Pancreas (tissue), 10 donors: ENCODE data around the gene CRADD. TPM values are rescaled to one million over a fixed set of nuclear protein-coding genes. Genes with fewer than 3 reads are reported as not detected.
"Not testable (repeated sequence)": the region's sequence is repeated elsewhere in the genome, so short reads cannot be mapped to it uniquely, and the experiment has no call there.

ENCODE experiments used
- ATAC-seq, 4 donors: fragments of 200-7000 bp; cut with Tn5 transposase; one replicate each; pipeline versions ENCODE4 v1.8.0 to v1.9.1; 2020; ENCODE audit warnings: mild to moderate bottlenecking in 4 of 4, moderate library complexity in 4 of 4
- DNase-seq, 6 donors: peaks; one replicate each; pipeline ENCODE4 v3.0.0-alpha.2; 2020
- FAIRE-seq: peaks from 2 replicates; lab custom pipeline; 2012; peaks lifted over from hg19 to GRCh38; lab: Jason Lieb, UNC
- H3K27ac ChIP-seq, 4 donors: fragments of 200-600 bp; sonication (generic); 1 replicate in 3 of 4; 2 replicates in 1 of 4; pipeline versions ENCODE4 v1.5.0 to v1.8.0; 2020
- H3K27me3 ChIP-seq, 4 donors: fragments of 200-600 bp; one replicate each; pipeline ENCODE4 v1.8.0; 2021
- H3K36me3 ChIP-seq, 3 donors: fragments of 200-600 bp; sonication (generic) in 1 of 3; one replicate each; pipeline versions ENCODE4 v1.5.0 to v1.8.0; 2020 to 2021
- H3K4me1 ChIP-seq, 3 donors: fragments of 200-600 bp; one replicate each; pipeline ENCODE4 v1.8.0; 2021
- H3K4me3 ChIP-seq, 4 donors: fragments of 200-600 bp; sonication (generic) in 2 of 4; one replicate each; pipeline versions ENCODE4 v1.5.0 to v1.8.0; 2020 to 2021
- H3K9me3 ChIP-seq, 4 donors: fragments of 200-600 bp; one replicate each; pipeline ENCODE4 v1.8.0; 2021
- CTCF ChIP-seq, 4 donors: fragments of 200-600 bp; sonication (generic) in 3 of 4; IDR thresholded peaks; one replicate each; pipeline versions ENCODE4 v1.5.0 to v1.8.0; 2021; ENCODE audit warnings: antibody characterized with exemption in 4 of 4
- WGBS, 2 donors: extraction: QIAGEN DNeasy Blood & Tissue Kit; methylation state at CpG; one replicate each; pipeline ENCODE4 v1.1.7; 2013; 5-methylcytosine and 5-hydroxymethylcytosine counted together
- intact Hi-C, 3 donors: fragments of 100-400 bp; cut with DNase I; formaldehyde crosslinking; loops; one replicate each; pipeline versions ENCODE4 v1.11.1 to v1.14.2; 2022
- polyA plus RNA-seq, 2 donors: library from polyadenylated mRNA; stranded (reverse); fragments of 200-250 nt; gene quantifications; one replicate each; pipeline ENCODE4 v1.2.3, GENCODE V29; 2013
- total RNA-seq, 6 donors: library from RNA; stranded (reverse); fragmentation: NEBNext Ultra II Directional in 4 of 6; extraction: Animal tissue kit (Norgen Biotek cat#: 25700) in 4 of 6; gene quantifications; one replicate each; pipeline versions ENCODE4 v1.2.1 to v1.2.4, GENCODE V29; 2021 to 2023
- donor health status: healthy with polysubstance abuse.
- donor health status: DM: no; HTN: no; CAD: no; lungs with moderate emphysema.
- donor health status: DM: no; HTN: no; CAD: no.
- donor health status: control.
- donor health status: control.
- donor health status: Bipolar disorder and iron deficiency.
- donor health status: DM: yes; HTN: yes; CAD: no.
- donor health status: DM: no; HTN: no; CAD: no.
- donor health status: DM: no; HTN: no; CAD: no.
- donor health status: DM: yes; HTN: yes; CAD: no.

The CRADD gene
- total and polyA plus RNA-seq, 8 donors, result 5.3 to 12.3 (median 9.2) TPM

DNA sequence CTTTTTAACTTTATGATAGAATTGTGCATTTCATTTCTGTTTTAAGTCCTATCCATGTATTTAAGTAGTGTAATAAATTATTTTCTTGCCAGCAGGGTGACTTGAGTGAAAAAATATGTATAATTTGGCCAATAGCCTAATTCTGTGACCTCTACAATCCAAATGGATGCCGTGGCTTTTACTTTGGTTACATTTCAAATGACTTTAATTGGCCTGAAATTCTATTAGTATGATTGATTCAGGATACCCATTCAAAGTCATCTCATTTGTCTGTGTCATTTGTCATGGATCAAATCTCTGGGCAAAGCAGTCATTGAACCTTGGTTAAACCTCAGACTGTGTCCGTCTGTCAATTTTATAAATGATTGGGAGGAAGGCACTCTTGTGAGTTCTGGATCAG is 29.6 kb downstream of the CRADD start:
- ATAC-seq (no peak), FAIRE-seq (no peak), DNase-seq (no peak)
- TF ChIP-seq CTCF (IDR thresholded peaks at IDR 0.05), result no peak
- Histone ChIP-seq H3K9me3 (no peaks in the 10 kb centered on the region), H3K4me1 (peaks cover 0 to 4% (median 0%) of the 10 kb centered on the region in 3 donors), H3K36me3 (no peaks in the 10 kb centered on the region), H3K27ac (no peak overlapping the region), H3K4me3 (no peak overlapping the region), H3K27me3 (no peaks in the 10 kb centered on the region)
- intact Hi-C loops, result no loop called here
- 58 to 67% methylated on average over 2 of the region's 2 CpGs for WGBS, 2 donors

GRCh38 chr12:93707836-93708235 is 30.7 kb downstream of the CRADD start:
- H3K9me3 ChIP-seq, result no peaks in the 10 kb centered on the region
- FAIRE-seq, result no peak
- no peak for TF ChIP-seq CTCF (IDR thresholded peaks at IDR 0.05)
- no peaks in the 10 kb centered on the region for H3K36me3 ChIP-seq
- DNase-seq, result no peak
- no peak overlapping the region for H3K27ac ChIP-seq
- intact Hi-C loops, result no loop called here
- WGBS, 2 donors, result 61 to 71% methylated on average over 1 of the region's 1 CpG
- no peak overlapping the region for H3K4me3 ChIP-seq
- H3K4me1 ChIP-seq, result peaks cover 0 to 4% (median 0%) of the 10 kb centered on the region in 3 donors
- H3K27me3 ChIP-seq, result no peaks in the 10 kb centered on the region
- ATAC-seq, result no peak

DNA sequence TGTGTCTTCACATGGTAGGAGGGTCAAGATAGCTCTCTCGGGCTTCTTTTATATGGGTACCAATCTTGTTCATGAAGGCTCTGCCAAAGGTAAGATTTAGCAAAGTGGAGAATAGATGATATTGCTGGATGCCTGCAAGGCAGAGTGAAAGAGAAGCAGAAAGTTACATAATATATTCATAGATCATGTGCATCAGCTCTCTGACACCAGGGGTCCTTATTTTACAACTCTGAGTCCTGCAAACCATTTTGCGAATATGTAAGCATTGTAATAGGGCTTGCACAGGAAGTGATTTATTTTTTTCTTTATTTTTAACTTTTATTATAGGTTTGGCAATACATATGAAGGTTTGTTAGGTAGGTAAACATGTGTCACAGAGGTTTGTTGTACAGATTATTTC is 31.8 kb downstream of the CRADD start:
- H3K4me1 ChIP-seq, result no peaks in the 10 kb centered on the region
- WGBS, 2 donors, result 92 to 98% methylated on average over 2 of the region's 2 CpGs
- H3K4me3 ChIP-seq, result no peak overlapping the region
- H3K9me3 ChIP-seq, result no peaks in the 10 kb centered on the region
- DNase-seq (no peak), ATAC-seq (no peak), FAIRE-seq (no peak)
- intact Hi-C loops, result no loop called here
- no peaks in the 10 kb centered on the region for H3K27me3 ChIP-seq
- H3K27ac ChIP-seq, result no peak overlapping the region
- no peak for TF ChIP-seq CTCF (IDR thresholded peaks at IDR 0.05)
- H3K36me3 ChIP-seq, result no peaks in the 10 kb centered on the region

- ATAC-seq (no peak), DNase-seq (no peak), FAIRE-seq (no peak)
- H3K27ac ChIP-seq, result no peak overlapping the region
- no peak overlapping the region for H3K4me3 ChIP-seq
- H3K36me3 ChIP-seq, result no peaks in the 10 kb centered on the region
- H3K4me1 ChIP-seq, result no peaks in the 10 kb centered on the region
- H3K27me3 ChIP-seq, result no peaks in the 10 kb centered on the region
- intact Hi-C loops, result no loop called here
- no peak for TF ChIP-seq CTCF (IDR thresholded peaks at IDR 0.05)
- 92 to 93% methylated on average over 4 of the region's 4 CpGs for WGBS, 2 donors
- H3K9me3 ChIP-seq, result no peaks in the 10 kb centered on the region
These were observed 32.2 kb downstream of the CRADD start for GRCh38 chr12:93709386-93709785.

- Histone ChIP-seq H3K36me3 (no peaks in the 10 kb centered on the region), H3K9me3 (no peaks in the 10 kb centered on the region), H3K4me1 (no peaks in the 10 kb centered on the region), H3K27me3 (no peaks in the 10 kb centered on the region), H3K4me3 (no peak overlapping the region), H3K27ac (no peak overlapping the region)
- intact Hi-C loops, result no loop called here
- ATAC-seq, result no peak
- 97 to 99% methylated on average over 2 of the region's 2 CpGs for WGBS, 2 donors
- no peak for TF ChIP-seq CTCF (IDR thresholded peaks at IDR 0.05)
- no peak for DNase-seq
- no peak for FAIRE-seq
These were observed 33.4 kb downstream of the CRADD start for GRCh38 chr12:93710574-93710926.

DNA sequence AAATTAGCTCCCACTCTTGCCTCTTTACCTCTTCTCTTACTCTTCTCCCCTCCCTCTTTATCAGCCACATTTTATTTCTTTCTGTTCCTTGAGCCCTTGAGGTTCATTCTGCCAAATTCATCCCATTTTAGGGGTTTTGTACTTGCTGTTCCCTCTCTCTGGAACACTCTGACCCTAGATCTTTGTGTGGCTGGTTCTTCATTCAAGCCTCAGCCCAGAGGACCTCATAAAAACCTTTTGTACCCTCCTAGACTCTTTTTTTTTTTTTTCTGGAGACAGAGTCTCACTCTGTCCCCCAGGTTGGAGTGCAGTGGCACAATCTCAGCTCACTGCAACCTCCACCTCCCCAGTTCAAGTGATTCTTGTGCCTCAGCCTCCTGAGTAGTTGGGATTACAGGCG is 34.3 kb downstream of the CRADD start:
- ATAC-seq, H3K9me3 ChIP-seq, H3K27me3 ChIP-seq, DNase-seq, FAIRE-seq, H3K4me1 ChIP-seq, H3K36me3 ChIP-seq, intact Hi-C loops, H3K27ac ChIP-seq, H3K4me3 ChIP-seq: not testable (repeated sequence)
- 98 to 100% methylated on average over 1 of the region's 1 CpG for WGBS, 2 donors
